GM19324 (cell line): Measurements from ENCODE around the gene HIPK4.
"Not testable (repeated sequence)": the region's sequence is repeated elsewhere in the genome, so short reads cannot be mapped to it uniquely, and the experiment has no call there.

Experiments used
- ATAC-seq: cut with Tn5 transposase; IDR thresholded peaks from one replicate; pipeline ENCODE4 v1.9.1; 2021; ENCODE audit warnings: mild to moderate bottlenecking, moderate library complexity; ENCODE audit not compliant: unreplicated experiment, low FRiP score

Gene HIPK4

DNA sequence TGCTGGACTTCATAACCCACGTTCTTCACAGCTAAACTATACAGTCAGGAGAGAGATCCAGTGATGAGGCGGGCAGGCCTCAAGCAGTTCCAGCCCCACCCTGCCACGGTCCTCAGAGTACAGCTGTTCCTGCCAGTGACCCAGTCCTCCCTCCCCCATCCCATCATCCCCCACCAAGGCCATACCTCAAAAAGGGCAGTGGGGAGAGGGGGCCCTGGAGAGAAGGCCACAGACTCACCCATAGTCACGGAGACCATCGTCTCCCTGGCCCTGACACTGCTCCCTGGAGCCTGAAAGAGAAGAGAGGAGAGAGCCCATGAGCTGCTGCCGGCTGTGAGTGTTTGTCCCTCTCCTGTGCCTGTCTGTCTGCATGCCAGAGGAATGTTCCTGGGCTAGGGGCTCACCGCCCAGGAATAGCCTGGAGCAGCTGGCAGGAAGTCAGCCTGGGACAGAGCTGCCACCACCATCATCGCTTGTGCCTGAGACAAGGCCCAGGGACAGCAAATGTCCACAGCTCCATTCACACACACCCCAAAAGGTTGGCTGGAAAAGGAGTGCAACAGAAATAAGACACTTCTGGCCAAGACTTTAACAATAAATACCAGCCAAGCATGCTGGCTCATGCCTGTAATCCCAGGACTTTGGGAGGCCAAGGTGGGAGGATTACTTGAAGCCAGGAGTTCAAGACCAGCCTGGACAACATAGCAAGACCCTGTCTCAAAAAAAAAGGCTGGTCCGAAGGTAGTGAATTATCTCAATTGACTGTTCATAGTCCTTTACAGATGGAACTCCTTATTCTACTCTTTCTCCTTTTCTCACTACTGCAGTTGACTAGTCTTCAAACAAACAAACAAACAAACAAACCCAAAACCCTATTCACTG is 48.1 kb downstream of the HIPK4 start:
- no peak for ATAC-seq

DNA sequence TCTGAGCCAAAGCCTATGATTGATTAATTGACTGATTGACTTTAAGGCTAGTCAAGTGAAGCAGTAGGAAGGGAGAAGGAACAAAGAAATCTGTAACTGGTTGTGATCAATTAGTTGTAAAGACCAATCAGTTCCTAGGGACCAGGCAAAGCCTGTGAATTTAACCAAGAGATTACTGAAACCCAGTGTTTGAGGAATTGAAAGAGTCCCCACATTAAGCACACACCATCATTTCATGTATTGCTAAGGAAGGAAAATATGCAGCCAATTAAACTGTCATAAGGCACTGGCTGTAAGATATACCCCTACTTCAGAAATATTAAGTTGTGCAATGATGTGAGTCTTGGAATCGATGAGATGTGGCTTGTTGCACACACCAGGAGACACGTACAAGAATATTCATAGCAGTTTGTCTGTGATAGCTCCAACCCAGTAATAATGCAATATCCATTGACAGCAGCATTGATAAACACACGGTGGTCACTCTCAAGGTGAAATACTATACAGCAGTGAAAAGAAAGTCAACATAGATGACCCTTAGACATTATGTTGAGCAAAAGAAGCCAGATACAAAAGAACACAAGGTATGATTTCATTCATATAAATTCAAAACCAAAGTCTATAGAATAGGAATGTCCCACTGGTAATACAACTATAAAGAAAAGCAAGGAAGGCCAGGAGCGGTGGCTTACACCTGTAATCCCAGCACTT is 50.8 kb downstream of the HIPK4 start:
- ATAC-seq, result no peak

DNA sequence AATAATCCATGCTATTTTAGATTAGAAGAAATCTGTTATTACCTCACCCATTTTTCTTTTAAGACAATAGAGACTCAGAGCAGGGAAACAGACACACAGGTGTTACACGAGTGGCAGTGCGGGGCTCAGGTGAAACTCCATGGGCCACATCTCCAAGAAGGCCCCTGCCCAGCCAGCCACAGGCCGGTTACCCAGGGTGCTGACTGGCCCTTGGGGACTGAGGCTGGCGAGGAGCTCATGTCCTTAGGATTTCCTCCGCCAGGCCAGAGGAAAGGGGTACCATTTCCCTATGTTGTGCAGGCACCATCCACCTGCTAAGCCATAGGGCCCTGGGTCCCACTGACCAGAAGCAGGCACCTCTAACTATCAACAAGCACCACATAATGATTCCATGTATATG is 52.4 kb downstream of the HIPK4 start:
- no peak for ATAC-seq

DNA sequence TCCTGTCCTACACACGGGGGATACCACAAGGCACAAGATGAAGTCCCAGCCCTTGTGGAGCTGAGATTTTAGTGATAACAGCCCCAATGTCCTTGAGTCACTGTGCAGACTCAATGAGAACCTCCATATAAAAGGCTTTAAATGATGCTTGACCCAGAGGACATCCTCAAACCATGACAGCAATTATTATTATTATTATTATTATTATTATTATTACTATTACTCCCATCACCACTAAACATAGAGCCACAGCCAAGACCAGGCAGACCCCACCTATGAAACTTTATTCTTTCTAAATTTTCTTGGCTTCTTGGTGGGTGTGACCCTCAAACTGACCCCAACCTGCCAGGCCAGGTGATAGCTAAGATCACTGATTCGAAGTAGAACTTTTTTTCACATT is 52.9 kb downstream of the HIPK4 start:
- no peak for ATAC-seq

- no peak for ATAC-seq
Observed at GRCh38 chr19:40336601-40336900, 53.4 kb downstream of the HIPK4 start.

GRCh38 chr19:40335855-40336600 is 54.0 kb downstream of the HIPK4 start:
- ATAC-seq, result no peak

GRCh38 chr19:40335101-40335500 is 54.9 kb downstream of the HIPK4 start:
- no peak for ATAC-seq

GRCh38 chr19:40333083-40333482 is 56.9 kb downstream of the HIPK4 start:
- not testable (repeated sequence) for ATAC-seq

DNA sequence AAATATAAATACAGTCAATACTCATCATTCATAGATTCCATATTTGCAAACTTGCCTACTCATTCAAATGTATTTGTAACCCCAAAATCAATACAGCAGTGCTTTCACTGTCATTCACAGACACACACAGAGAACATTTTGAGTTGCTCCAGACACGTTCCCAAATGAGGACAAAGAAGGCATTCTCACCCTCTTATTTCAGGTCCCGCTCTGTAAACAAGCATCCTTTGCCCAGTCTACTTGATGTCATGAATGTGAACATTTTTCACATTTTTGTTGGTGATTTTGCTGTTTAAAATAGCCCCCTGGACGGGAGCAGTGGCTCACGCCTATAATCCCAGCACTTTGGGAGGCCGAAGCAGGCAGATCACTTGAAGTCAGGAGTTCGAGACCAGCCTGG is 57.3 kb downstream of the HIPK4 start:
- no peak for ATAC-seq

GRCh38 chr19:40331052-40331451 is 58.9 kb downstream of the HIPK4 start:
- no peak for ATAC-seq
